DMS53 treated with DMSO at 0.1 percent for 48 hours (cell line): ENCODE measurements around the gene STAT3.
"Not testable (repeated sequence)": the region's sequence is repeated elsewhere in the genome, so short reads cannot be mapped to it uniquely, and the experiment has no call there.

Source experiments
- DNase-seq: peaks from one replicate; lab custom pipeline; 2025; ENCODE audit not compliant: unreplicated experiment; lab: John Stamatoyannopoulos, UW

The STAT3 gene

GRCh38 chr17:42388381-42389134 lies at the start of gene STAT3:
Gene STAT3 (minus strand): TSS chr17:42388442. CDS start chr17:42348516, 39,926 bp downstream.
- peak; percentile 100 for DNase-seq

GRCh38 chr17:42436391-42436790 lies 48.1 kb upstream of the STAT3 start:
- no peak for DNase-seq

- no peak for DNase-seq
Measured at GRCh38 chr17:42431758-42432161, 43.5 kb upstream of the STAT3 start.

GRCh38 chr17:42429726-42430447 lies 41.6 kb upstream of the STAT3 start:
- no peak for DNase-seq

- DNase-seq, result peak; percentile 57
Measured at GRCh38 chr17:42428141-42428944, 40.1 kb upstream of the STAT3 start.

- DNase-seq, result no peak
Measured at GRCh38 chr17:42424991-42425610, 36.9 kb upstream of the STAT3 start.

- no peak for DNase-seq
Measured at GRCh38 chr17:42423766-42424165, 35.5 kb upstream of the STAT3 start.

GRCh38 chr17:42422958-42423712 lies 34.9 kb upstream of the STAT3 start, which contains the start of gene CAVIN1:
Gene CAVIN1 (minus strand): TSS chr17:42423256. CDS start chr17:42423097, 159 bp downstream.
- DNase-seq, result peak; percentile 13

GRCh38 chr17:42422412-42422957 lies 34.2 kb upstream of the STAT3 start:
- DNase-seq, result no peak

GRCh38 chr17:42421507-42422338 lies 33.5 kb upstream of the STAT3 start:
- no peak for DNase-seq

- DNase-seq, result no peak
Measured at GRCh38 chr17:42421136-42421506, 32.9 kb upstream of the STAT3 start.

- DNase-seq, result not testable (repeated sequence)
Measured at GRCh38 chr17:42417981-42418380, 29.7 kb upstream of the STAT3 start.

GRCh38 chr17:42414704-42415409 lies 26.6 kb upstream of the STAT3 start:
- DNase-seq, result no peak

GRCh38 chr17:42413464-42414040 lies 25.3 kb upstream of the STAT3 start:
- no peak for DNase-seq

- no peak for DNase-seq
Measured at GRCh38 chr17:42411905-42412679, 23.9 kb upstream of the STAT3 start.

- no peak for DNase-seq
Measured at GRCh38 chr17:42411361-42411760, 23.1 kb upstream of the STAT3 start.

- no peak for DNase-seq
Measured at GRCh38 chr17:42410319-42410685, 22.1 kb upstream of the STAT3 start.
